HCT116 (cell line): Measurements from ENCODE around the gene GNAT1.

Source experiments
- EZH2phosphoT487 ChIP-seq: fragments of 200-600 bp; IDR thresholded peaks from 2 replicates; pipeline ENCODE4 v1.6.1; 2018; ENCODE audit warnings: antibody characterized with exemption, borderline replicate concordance
- YY1 ChIP-seq: IDR thresholded peaks from 2 replicates; pipeline ENCODE4 v1.6.1; 2011; ENCODE audit warnings: low read length, low read depth, moderate library complexity, mild to moderate bottlenecking; ENCODE audit not compliant: insufficient replicate concordance; ENCODE audit errors: extremely low read depth
- TF ChIP-seq, protein P1 (sequence below), 3 experiments: fragments of 200-600 bp in 1 of 3; sonication (generic) in 1 of 3; IDR thresholded peaks in 2 of 3; conservative IDR thresholded peaks in 1 of 3; 2 replicates each; pipeline ENCODE4 v1.5.1; 2012 to 2017; ENCODE audit warnings: low read depth in 2 of 3, low read length in 2 of 3, antibody characterized with exemption in 1 of 3, borderline replicate concordance in 1 of 3, control low read depth in 1 of 3, mild to moderate bottlenecking in 1 of 3, mixed read lengths in 1 of 3, mixed run types in 1 of 3, moderate library complexity in 1 of 3; ENCODE audit not compliant: insufficient read depth in 1 of 3

DNA sequence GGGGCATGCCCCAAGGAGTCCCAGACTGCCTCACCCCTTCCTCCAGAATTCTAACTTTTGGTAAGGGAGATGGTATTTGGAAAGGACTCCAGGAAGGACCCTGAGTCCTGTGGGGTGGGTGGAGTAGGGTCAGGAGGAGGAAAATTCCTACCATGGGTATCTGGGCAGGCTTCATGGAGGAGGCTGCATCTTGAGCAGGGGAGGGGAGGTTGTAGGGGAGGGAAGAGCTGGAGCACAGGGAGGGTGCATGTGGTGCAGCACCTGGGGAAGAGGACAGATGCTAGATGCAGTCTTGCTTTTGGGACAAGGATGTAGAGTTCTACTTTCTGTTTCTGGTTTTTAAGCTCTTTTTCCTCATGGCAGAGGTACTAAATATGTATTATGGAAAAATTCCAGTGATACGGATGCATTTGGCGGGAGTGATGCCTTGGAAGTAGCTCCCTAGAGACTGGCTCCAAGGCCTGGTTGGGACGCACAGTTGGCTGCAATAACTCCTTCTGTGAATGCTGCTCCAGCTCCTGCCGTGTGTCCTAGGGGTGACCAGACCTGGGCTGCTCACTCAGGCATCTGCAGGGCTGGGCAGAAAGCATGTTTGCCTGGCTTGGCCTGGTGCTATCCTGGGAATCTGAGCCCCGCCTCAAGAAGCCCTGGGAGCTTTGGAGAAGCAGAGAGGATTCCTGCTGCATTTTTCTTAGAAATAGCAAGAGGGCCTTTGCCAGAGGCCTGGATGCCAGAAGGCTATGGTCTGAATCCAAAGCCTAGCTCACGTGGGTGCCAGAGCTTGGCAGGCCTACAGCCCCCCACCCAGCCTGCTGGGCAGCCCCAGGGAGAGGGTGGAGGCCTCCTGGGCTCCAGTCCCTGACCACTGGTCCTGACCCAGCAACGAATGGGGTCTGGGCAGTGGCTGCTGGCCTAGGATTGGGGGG lies 26.2 kb upstream of the GNAT1 start:
- TF ChIP-seq, protein P1, sequence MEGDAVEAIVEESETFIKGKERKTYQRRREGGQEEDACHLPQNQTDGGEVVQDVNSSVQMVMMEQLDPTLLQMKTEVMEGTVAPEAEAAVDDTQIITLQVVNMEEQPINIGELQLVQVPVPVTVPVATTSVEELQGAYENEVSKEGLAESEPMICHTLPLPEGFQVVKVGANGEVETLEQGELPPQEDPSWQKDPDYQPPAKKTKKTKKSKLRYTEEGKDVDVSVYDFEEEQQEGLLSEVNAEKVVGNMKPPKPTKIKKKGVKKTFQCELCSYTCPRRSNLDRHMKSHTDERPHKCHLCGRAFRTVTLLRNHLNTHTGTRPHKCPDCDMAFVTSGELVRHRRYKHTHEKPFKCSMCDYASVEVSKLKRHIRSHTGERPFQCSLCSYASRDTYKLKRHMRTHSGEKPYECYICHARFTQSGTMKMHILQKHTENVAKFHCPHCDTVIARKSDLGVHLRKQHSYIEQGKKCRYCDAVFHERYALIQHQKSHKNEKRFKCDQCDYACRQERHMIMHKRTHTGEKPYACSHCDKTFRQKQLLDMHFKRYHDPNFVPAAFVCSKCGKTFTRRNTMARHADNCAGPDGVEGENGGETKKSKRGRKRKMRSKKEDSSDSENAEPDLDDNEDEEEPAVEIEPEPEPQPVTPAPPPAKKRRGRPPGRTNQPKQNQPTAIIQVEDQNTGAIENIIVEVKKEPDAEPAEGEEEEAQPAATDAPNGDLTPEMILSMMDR (IDR thresholded peaks at IDR 0.05 in 2 of 3, conservative IDR thresholded peaks at IDR 0.05 in 1 of 3; ENCODE audit: borderline replicate concordance in 1 of 3, insufficient read depth in 1 of 3, low read depth in 2 of 3, low read length in 2 of 3) = no peak
- TF ChIP-seq EZH2phosphoT487 = no peak
- no peak for TF ChIP-seq YY1
